ENCODE measurements around the gene MYO5B. TPM values are rescaled to one million over a fixed set of nuclear protein-coding genes. Genes with fewer than 3 reads are reported as not detected.
"Not testable (repeated sequence)": the region's sequence is repeated elsewhere in the genome, so short reads cannot be mapped to it uniquely, and the experiment has no call there.

Gene MYO5B
- total RNA-seq, 1 donor from 2014 or later: 14.7 TPM

- DNase-seq (ENCODE audit: low read depth): no peak
These were observed 87.4 kb downstream of the MYO5B start for GRCh38 chr18:50107468-50107977.

GRCh38 chr18:50105027-50105426, 89.9 kb downstream of the MYO5B start:
- DNase-seq (ENCODE audit: low read depth): no peak

GRCh38 chr18:50104421-50104820, 90.5 kb downstream of the MYO5B start:
- peak; percentile 14 for DNase-seq (ENCODE audit: low read depth)

- peak; percentile 80 for DNase-seq (ENCODE audit: low read depth)
These were observed 95.1 kb downstream of the MYO5B start for GRCh38 chr18:50099725-50100407.

- DNase-seq (ENCODE audit: low read depth): peak; percentile 32
These were observed 97.2 kb downstream of the MYO5B start for GRCh38 chr18:50097702-50098101.

- DNase-seq (ENCODE audit: low read depth): no peak
These were observed 98.0 kb downstream of the MYO5B start for GRCh38 chr18:50096766-50097435.

GRCh38 chr18:50094786-50095185, 100.2 kb downstream of the MYO5B start:
- not testable (repeated sequence) for DNase-seq (ENCODE audit: low read depth)

GRCh38 chr18:50094221-50094773, 100.7 kb downstream of the MYO5B start:
- no peak for DNase-seq (ENCODE audit: low read depth)

- DNase-seq (ENCODE audit: low read depth): no peak
These were observed 101.4 kb downstream of the MYO5B start for GRCh38 chr18:50093366-50094064.

- DNase-seq (ENCODE audit: low read depth): no peak
These were observed 102.6 kb downstream of the MYO5B start for GRCh38 chr18:50092245-50092805.

- peak; percentile 76 for DNase-seq (ENCODE audit: low read depth)
These were observed 103.3 kb downstream of the MYO5B start for GRCh38 chr18:50091509-50092244.

- no peak for DNase-seq (ENCODE audit: low read depth)
These were observed 104.3 kb downstream of the MYO5B start for GRCh38 chr18:50090370-50091312.

- DNase-seq (ENCODE audit: low read depth): no peak
These were observed 105.2 kb downstream of the MYO5B start for GRCh38 chr18:50089702-50090101.

- no peak for DNase-seq (ENCODE audit: low read depth)
These were observed 111.2 kb downstream of the MYO5B start for GRCh38 chr18:50083708-50084107.

GRCh38 chr18:50080932-50081560, 113.9 kb downstream of the MYO5B start:
- DNase-seq (ENCODE audit: low read depth): peak; percentile 21

GRCh38 chr18:50080316-50080715, 114.6 kb downstream of the MYO5B start:
- DNase-seq (ENCODE audit: low read depth): peak; percentile 39

- DNase-seq (ENCODE audit: low read depth): peak; percentile 73
These were observed 115.2 kb downstream of the MYO5B start for GRCh38 chr18:50079571-50080295.

GRCh38 chr18:50076277-50076676, 118.7 kb downstream of the MYO5B start:
- no peak for DNase-seq (ENCODE audit: low read depth)
